CD4-positive, CD25-positive, alpha-beta regulatory T cell (primary cell): Measurements from ENCODE around the gene ARHGAP5. TPM values are rescaled to one million over a fixed set of nuclear protein-coding genes. Genes with fewer than 3 reads are reported as not detected.
A peak's percentile ranks its signal among the peaks of the same experiment; 100 is the strongest.

Source experiments
- ATAC-seq, 2 donors: fragments of 150-1000 bp; cut with Tn5 transposase; one replicate each; pipeline ENCODE4 v1.10.0; 2021; ENCODE audit warnings: low read depth in 2 of 2, moderate number of reproducible peaks in 2 of 2, moderate library complexity in 1 of 2
- DNase-seq, 3 donors: peaks; one replicate each; pipeline versions ENCODE4 v3.0.0 to v3.0.0-alpha.2; 2012 to 2022; ENCODE audit warnings: mixed read lengths in 1 of 3
- H3K27ac ChIP-seq: one replicate; pipeline ENCODE4 v1.7.0; 2013; ENCODE audit warnings: mild to moderate bottlenecking, low read length; ENCODE audit not compliant: insufficient read depth, poor library complexity, severe bottlenecking
- H3K27me3 ChIP-seq: one replicate; pipeline ENCODE4 v1.7.0; 2013; ENCODE audit warnings: low read length; ENCODE audit not compliant: control insufficient read depth, insufficient read depth
- H3K36me3 ChIP-seq: one replicate; pipeline ENCODE4 v1.7.0; 2013; ENCODE audit warnings: mild to moderate bottlenecking, low read length, moderate library complexity; ENCODE audit not compliant: control insufficient read depth, insufficient read depth
- H3K4me1 ChIP-seq: 2 replicates; pipeline ENCODE4 v1.7.0; 2013; ENCODE audit warnings: mild to moderate bottlenecking, low read length; ENCODE audit not compliant: insufficient read depth, control insufficient read depth, poor library complexity, severe bottlenecking
- H3K4me3 ChIP-seq: one replicate; pipeline ENCODE4 v1.7.0; 2013; ENCODE audit warnings: low read depth, mild to moderate bottlenecking, low read length, moderate library complexity
- H3K9me3 ChIP-seq, 2 experiments: 1 replicate in 1 of 2; 2 replicates in 1 of 2; pipeline ENCODE4 v1.7.0; 2013; ENCODE audit warnings: low read length in 2 of 2, mild to moderate bottlenecking in 1 of 2, moderate library complexity in 1 of 2; ENCODE audit not compliant: control insufficient read depth in 2 of 2
- H3K27ac Mint-ChIP-seq, 3 donors: one replicate each; pipeline ENCODE4 v1.8.0; 2020 to 2022; ENCODE audit warnings: mild to moderate bottlenecking in 3 of 3, mixed read lengths in 3 of 3, moderate library complexity in 2 of 3
- H3K27me3 Mint-ChIP-seq: one replicate; pipeline ENCODE4 v1.8.0; 2022; ENCODE audit warnings: mild to moderate bottlenecking, mixed read lengths
- H3K36me3 Mint-ChIP-seq: one replicate; pipeline ENCODE4 v1.8.0; 2020; ENCODE audit warnings: mixed read lengths
- H3K4me1 Mint-ChIP-seq, 4 donors: one replicate each; pipeline ENCODE4 v1.8.0; 2020 to 2022; ENCODE audit warnings: mixed read lengths in 4 of 4, mild to moderate bottlenecking in 1 of 4
- H3K4me3 Mint-ChIP-seq, 4 donors: one replicate each; pipeline ENCODE4 v1.8.0; 2020 to 2022; ENCODE audit warnings: mild to moderate bottlenecking in 4 of 4, mixed read lengths in 4 of 4, moderate library complexity in 3 of 4
- H3K9me3 Mint-ChIP-seq, 7 donors: one replicate each; pipeline ENCODE4 v1.8.0; 2020 to 2022; ENCODE audit warnings: mixed read lengths in 7 of 7, mild to moderate bottlenecking in 3 of 7, moderate library complexity in 2 of 7
- polyA plus RNA-seq, 4 donors: library from polyadenylated mRNA; unstranded; fragments of 300-500 nt; fragmentation: Illumina TruSeq; gene quantifications; one replicate each; pipeline ENCODE4 v1.2.3, GENCODE V29; 2021
- total RNA-seq: library from RNA; stranded (reverse); gene quantifications from one replicate; pipeline ENCODE4 v1.2.3, GENCODE V29; 2022

The ARHGAP5 gene
- total and polyA plus RNA-seq, 5 donors from 2014 or later, result 25.2 to 38.4 (median 32.1) TPM

GRCh38 chr14:32102152-32102787 lies 25.2 kb downstream of the ARHGAP5 start:
- Histone ChIP-seq H3K9me3 (no peaks in the 10 kb centered on the region), H3K4me1 (peaks cover 30% of the 10 kb centered on the region), H3K27ac (peak overlapping the region; percentile 34), H3K4me3 (peak overlapping the region; percentile 64), H3K36me3 (no peaks in the 10 kb centered on the region), H3K27me3 (no peaks in the 10 kb centered on the region)
- Mint-ChIP-seq H3K36me3 (no peaks in the 10 kb centered on the region), H3K9me3 (no peaks in the 10 kb centered on the region), H3K4me3 (peak overlapping the region; percentile 26 to 77 (median 66)), H3K4me1 (peaks cover 25 to 66% (median 41%) of the 10 kb centered on the region in 4 donors), H3K27ac (peak overlapping the region; percentile 72 to 82 (median 77)), H3K27me3 (no peaks in the 10 kb centered on the region)
- peak in 2 of 3 donors; percentile 29 to 84 for DNase-seq
- peak; percentile 91 to 95 for ATAC-seq

GRCh38 chr14:32102968-32103367 lies 25.9 kb downstream of the ARHGAP5 start:
- Mint-ChIP-seq H3K36me3 (no peaks in the 10 kb centered on the region), H3K27me3 (no peaks in the 10 kb centered on the region), H3K4me1 (peaks cover 25 to 62% (median 39%) of the 10 kb centered on the region in 4 donors), H3K27ac (peak overlapping the region in 1 of 3 donors; percentile 82), H3K9me3 (no peaks in the 10 kb centered on the region), H3K4me3 (peak overlapping the region in 1 of 4 donors; percentile 26)
- no peaks in the 10 kb centered on the region for H3K27me3 ChIP-seq
- H3K4me1 ChIP-seq, result peaks cover 30% of the 10 kb centered on the region
- no peaks in the 10 kb centered on the region for H3K36me3 ChIP-seq
- ATAC-seq (no peak), DNase-seq (no peak)
- no peaks in the 10 kb centered on the region for H3K9me3 ChIP-seq
- H3K4me3 ChIP-seq, result peak overlapping the region; percentile 64
- H3K27ac ChIP-seq, result peak overlapping the region; percentile 34

- Histone ChIP-seq H3K4me1 (peaks cover 30% of the 10 kb centered on the region), H3K4me3 (no peak overlapping the region), H3K36me3 (no peaks in the 10 kb centered on the region), H3K9me3 (no peaks in the 10 kb centered on the region), H3K27ac (no peak overlapping the region), H3K27me3 (no peaks in the 10 kb centered on the region)
- Mint-ChIP-seq H3K4me1 (peaks cover 19 to 55% (median 35%) of the 10 kb centered on the region in 4 donors), H3K9me3 (no peaks in the 10 kb centered on the region), H3K4me3 (no peak overlapping the region), H3K36me3 (no peaks in the 10 kb centered on the region), H3K27ac (no peak overlapping the region), H3K27me3 (no peaks in the 10 kb centered on the region)
- ATAC-seq (no peak), DNase-seq (no peak)
These were observed 27.2 kb downstream of the ARHGAP5 start for GRCh38 chr14:32104308-32104707.

- H3K4me1 ChIP-seq, result peaks cover 30% of the 10 kb centered on the region
- H3K27me3 ChIP-seq, result no peaks in the 10 kb centered on the region
- H3K27me3 Mint-ChIP-seq, result no peaks in the 10 kb centered on the region
- no peak overlapping the region for H3K27ac ChIP-seq
- H3K36me3 Mint-ChIP-seq, result no peaks in the 10 kb centered on the region
- H3K9me3 ChIP-seq, result no peaks in the 10 kb centered on the region
- ATAC-seq (no peak), DNase-seq (peak in 1 of 3 donors; percentile 2)
- no peak overlapping the region for H3K4me3 Mint-ChIP-seq
- H3K9me3 Mint-ChIP-seq, result no peaks in the 10 kb centered on the region
- no peak overlapping the region for H3K27ac Mint-ChIP-seq
- H3K4me1 Mint-ChIP-seq, result peaks cover 19 to 56% (median 35%) of the 10 kb centered on the region in 4 donors
- H3K4me3 ChIP-seq, result no peak overlapping the region
- H3K36me3 ChIP-seq, result no peaks in the 10 kb centered on the region
These were observed 27.7 kb downstream of the ARHGAP5 start for GRCh38 chr14:32104803-32105202.

- H3K9me3 ChIP-seq, result no peaks in the 10 kb centered on the region
- DNase-seq (no peak), ATAC-seq (no peak)
- no peaks in the 10 kb centered on the region for H3K4me1 ChIP-seq
- no peaks in the 10 kb centered on the region for H3K27me3 ChIP-seq
- peaks cover 18 to 31% (median 25%) of the 10 kb centered on the region in 4 donors for H3K4me1 Mint-ChIP-seq
- H3K4me3 ChIP-seq, result no peak overlapping the region
- H3K27me3 Mint-ChIP-seq, result no peaks in the 10 kb centered on the region
- H3K36me3 ChIP-seq, result peaks cover 3% of the 10 kb centered on the region
- peaks cover 7% of the 10 kb centered on the region for H3K36me3 Mint-ChIP-seq
- peak overlapping the region in 1 of 3 donors; percentile 11 for H3K27ac Mint-ChIP-seq
- H3K9me3 Mint-ChIP-seq, result no peaks in the 10 kb centered on the region
- no peak overlapping the region for H3K4me3 Mint-ChIP-seq
- H3K27ac ChIP-seq, result no peak overlapping the region
These were observed 32.8 kb downstream of the ARHGAP5 start for GRCh38 chr14:32109676-32110547.

GRCh38 chr14:32110548-32110896 lies 33.4 kb downstream of the ARHGAP5 start:
- Mint-ChIP-seq H3K9me3 (no peaks in the 10 kb centered on the region), H3K27ac (peak overlapping the region in 1 of 3 donors; percentile 84), H3K4me3 (no peak overlapping the region), H3K4me1 (peaks cover 19 to 31% (median 26%) of the 10 kb centered on the region in 4 donors), H3K27me3 (no peaks in the 10 kb centered on the region), H3K36me3 (peaks cover 10% of the 10 kb centered on the region)
- Histone ChIP-seq H3K27me3 (no peaks in the 10 kb centered on the region), H3K27ac (no peak overlapping the region), H3K36me3 (peaks cover 4% of the 10 kb centered on the region), H3K4me1 (no peaks in the 10 kb centered on the region), H3K4me3 (no peak overlapping the region), H3K9me3 (no peaks in the 10 kb centered on the region)
- ATAC-seq, result no peak
- DNase-seq, result no peak

GRCh38 chr14:32121536-32121935 lies 44.4 kb downstream of the ARHGAP5 start:
- no peak overlapping the region for H3K4me3 Mint-ChIP-seq
- H3K27ac Mint-ChIP-seq, result no peak overlapping the region
- no peak for ATAC-seq

More at GRCh38 chr14:32121536-32121935, 44.4 kb downstream of the ARHGAP5 start:
- Histone ChIP-seq H3K27me3 (no peaks in the 10 kb centered on the region), H3K36me3 (peaks cover 2% of the 10 kb centered on the region), H3K27ac (no peak overlapping the region), H3K9me3 (no peaks in the 10 kb centered on the region), H3K4me3 (no peak overlapping the region), H3K4me1 (no peaks in the 10 kb centered on the region)
- no peak for DNase-seq
- no peaks in the 10 kb centered on the region for H3K27me3 Mint-ChIP-seq
- H3K9me3 Mint-ChIP-seq, result peaks cover 0 to 4% (median under 1%) of the 10 kb centered on the region in 7 donors
- peaks cover 27 to 52% (median 36%) of the 10 kb centered on the region in 4 donors for H3K4me1 Mint-ChIP-seq
- peaks cover 24% of the 10 kb centered on the region for H3K36me3 Mint-ChIP-seq
